Stimulated activated CD8-positive, alpha-beta memory T cell treated with anti-CD3 and anti-CD28 coated beads, Interleukin-15, amount 100 ng/mL, for 24 hours (primary cell): Measurements from ENCODE around the gene HECA.

ENCODE experiments used
- DNase-seq: peaks from one replicate; pipeline ENCODE4 v3.0.0-alpha.2; 2020; ENCODE audit warnings: low read depth

The HECA gene

GRCh38 chr6:139161169-139161568 is 26.3 kb downstream of the HECA start:
- DNase-seq, result no peak

GRCh38 chr6:139161817-139162284 is 27.0 kb downstream of the HECA start:
- no peak for DNase-seq

GRCh38 chr6:139164001-139164400 is 29.1 kb downstream of the HECA start:
- DNase-seq, result no peak

- DNase-seq, result no peak
These were observed 30.4 kb downstream of the HECA start for GRCh38 chr6:139165324-139165723.

GRCh38 chr6:139166238-139166955 is 31.5 kb downstream of the HECA start:
- no peak for DNase-seq

- DNase-seq, result no peak
These were observed 32.1 kb downstream of the HECA start for GRCh38 chr6:139166956-139167313.

- DNase-seq, result no peak
These were observed 37.3 kb downstream of the HECA start for GRCh38 chr6:139172151-139172550.

- no peak for DNase-seq
These were observed 37.7 kb downstream of the HECA start for GRCh38 chr6:139172567-139172966.

GRCh38 chr6:139173172-139173571 is 38.3 kb downstream of the HECA start:
- DNase-seq, result no peak

GRCh38 chr6:139173822-139174221 is 38.9 kb downstream of the HECA start:
- no peak for DNase-seq

GRCh38 chr6:139174961-139175360 is 40.1 kb downstream of the HECA start:
- DNase-seq, result no peak

GRCh38 chr6:139175389-139175948 is 40.6 kb downstream of the HECA start:
- DNase-seq, result no peak

- no peak for DNase-seq
These were observed 46.4 kb downstream of the HECA start for GRCh38 chr6:139181236-139181635.

- DNase-seq, result no peak
These were observed 49.2 kb downstream of the HECA start for GRCh38 chr6:139184047-139184446.

GRCh38 chr6:139184459-139184858 is 49.6 kb downstream of the HECA start:
- no peak for DNase-seq

GRCh38 chr6:139186242-139186641 is 51.4 kb downstream of the HECA start:
- DNase-seq, result no peak

GRCh38 chr6:139186692-139187091 is 51.8 kb downstream of the HECA start:
- no peak for DNase-seq

GRCh38 chr6:139187489-139187888 is 52.6 kb downstream of the HECA start:
- no peak for DNase-seq

GRCh38 chr6:139189665-139190064 is 54.8 kb downstream of the HECA start:
- no peak for DNase-seq

GRCh38 chr6:139194740-139195139 is 59.9 kb downstream of the HECA start:
- DNase-seq, result no peak

- DNase-seq, result no peak
These were observed 63.8 kb downstream of the HECA start for GRCh38 chr6:139198529-139199288.

- no peak for DNase-seq
These were observed 66.5 kb downstream of the HECA start for GRCh38 chr6:139201378-139201777.

GRCh38 chr6:139204978-139205377 is 70.1 kb downstream of the HECA start:
- no peak for DNase-seq
